Lower leg skin (tissue), 3 donors: ENCODE measurements around the gene CRAMP1.

Experiments
- CTCF ChIP-seq, 3 donors: fragments of 450-650 bp; IDR thresholded peaks; one replicate each; pipeline ENCODE4 v1.5.1; 2016; ENCODE audit warnings: antibody characterized with exemption in 3 of 3, mild to moderate bottlenecking in 3 of 3, moderate library complexity in 2 of 3
- POLR2A ChIP-seq, 2 donors: fragments of 450-650 bp; IDR thresholded peaks; one replicate each; pipeline ENCODE4 v1.6.1; 2016 to 2017; ENCODE audit warnings: antibody characterized with exemption in 2 of 2, mild to moderate bottlenecking in 1 of 2, moderate library complexity in 1 of 2

- TF ChIP-seq CTCF (IDR thresholded peaks at IDR 0.05) (no peak), POLR2A (IDR thresholded peaks at IDR 0.05) (no peak)
These were observed 62.1 kb downstream of the CRAMP1 start for GRCh38 chr16:1674306-1674705.
